Measurements from ENCODE around the gene TMEM168.
"Not testable (repeated sequence)": the region's sequence is repeated elsewhere in the genome, so short reads cannot be mapped to it uniquely, and the experiment has no call there.

TMEM168 gene

GRCh38 chr7:112739436-112740180 lies 50.6 kb downstream of the TMEM168 start:
- in situ Hi-C loops (cut with MboI; ENCODE audit: low pct_unique_long_range_greater_than_20kb, low sequenced_read_pairs): no loop called here
- no peak for DNase-seq

GRCh38 chr7:112735261-112735660 lies 54.9 kb downstream of the TMEM168 start:
- in situ Hi-C loops (cut with MboI; ENCODE audit: low pct_unique_long_range_greater_than_20kb, low sequenced_read_pairs): no loop called here
- no peak for DNase-seq

- not testable (repeated sequence) for DNase-seq
These were observed 58.9 kb downstream of the TMEM168 start for GRCh38 chr7:112731324-112731723.

GRCh38 chr7:112726076-112726475 lies 64.1 kb downstream of the TMEM168 start:
- in situ Hi-C loops (cut with MboI; ENCODE audit: low pct_unique_long_range_greater_than_20kb, low sequenced_read_pairs): no loop called here
- no peak for DNase-seq

More at GRCh38 chr7:112731324-112731723, 58.9 kb downstream of the TMEM168 start:
- in situ Hi-C loops (cut with MboI; ENCODE audit: low pct_unique_long_range_greater_than_20kb, low sequenced_read_pairs): not testable (repeated sequence)

GRCh38 chr7:112723416-112723815 lies 66.8 kb downstream of the TMEM168 start:
- in situ Hi-C loops (cut with MboI; ENCODE audit: low pct_unique_long_range_greater_than_20kb, low sequenced_read_pairs): no loop called here
- no peak for DNase-seq

- in situ Hi-C loops (cut with MboI; ENCODE audit: low pct_unique_long_range_greater_than_20kb, low sequenced_read_pairs): no loop called here
- no peak for DNase-seq
These were observed 68.8 kb downstream of the TMEM168 start for GRCh38 chr7:112721366-112721765.

GRCh38 chr7:112715525-112715924 lies 74.7 kb downstream of the TMEM168 start:
- in situ Hi-C loops (cut with MboI; ENCODE audit: low pct_unique_long_range_greater_than_20kb, low sequenced_read_pairs): no loop called here
- no peak for DNase-seq

GRCh38 chr7:112714917-112715316 lies 75.3 kb downstream of the TMEM168 start:
- in situ Hi-C loops (cut with MboI; ENCODE audit: low pct_unique_long_range_greater_than_20kb, low sequenced_read_pairs): no loop called here

More at GRCh38 chr7:112714917-112715316, 75.3 kb downstream of the TMEM168 start:
- no peak for DNase-seq
